ENCODE data around the gene LUZP2. TPM values are rescaled to one million over a fixed set of nuclear protein-coding genes. Genes with fewer than 3 reads are reported as not detected.

Gene LUZP2
- total and polyA plus RNA-seq, 4 donors = 0.04 to 8.8 (median 0.09) TPM; not detected in 1

DNA sequence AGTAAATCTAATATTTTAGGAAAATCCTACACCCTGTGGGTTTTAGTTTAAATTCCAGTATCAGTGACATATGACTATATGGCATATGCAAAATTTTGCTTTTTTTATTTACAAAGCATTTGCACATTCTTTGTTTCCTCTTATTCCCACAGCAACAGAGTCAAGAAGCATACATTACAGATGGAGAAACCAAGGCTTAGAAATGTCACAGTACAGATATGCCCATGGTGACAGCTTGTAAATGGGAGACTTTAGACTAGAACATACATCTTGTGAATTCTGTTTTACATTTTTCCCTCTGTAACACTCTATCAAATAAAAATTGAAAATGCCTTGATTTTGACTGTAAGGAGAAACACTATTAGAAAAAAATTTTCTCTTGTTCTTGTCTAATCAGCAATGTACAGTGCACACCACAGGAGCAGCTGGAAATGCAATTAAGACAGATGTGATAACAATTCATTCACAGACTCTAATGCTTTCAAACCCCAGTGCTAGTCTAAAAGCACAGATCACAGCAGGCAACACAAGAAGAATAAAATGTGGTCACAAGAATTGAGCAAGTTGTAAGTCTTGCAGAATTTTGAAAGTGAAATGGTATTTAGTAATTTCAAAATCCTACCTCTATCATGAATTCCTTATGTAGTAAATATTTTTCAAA is 375.9 kb downstream of the LUZP2 start:
- TF ChIP-seq, protein P1, sequence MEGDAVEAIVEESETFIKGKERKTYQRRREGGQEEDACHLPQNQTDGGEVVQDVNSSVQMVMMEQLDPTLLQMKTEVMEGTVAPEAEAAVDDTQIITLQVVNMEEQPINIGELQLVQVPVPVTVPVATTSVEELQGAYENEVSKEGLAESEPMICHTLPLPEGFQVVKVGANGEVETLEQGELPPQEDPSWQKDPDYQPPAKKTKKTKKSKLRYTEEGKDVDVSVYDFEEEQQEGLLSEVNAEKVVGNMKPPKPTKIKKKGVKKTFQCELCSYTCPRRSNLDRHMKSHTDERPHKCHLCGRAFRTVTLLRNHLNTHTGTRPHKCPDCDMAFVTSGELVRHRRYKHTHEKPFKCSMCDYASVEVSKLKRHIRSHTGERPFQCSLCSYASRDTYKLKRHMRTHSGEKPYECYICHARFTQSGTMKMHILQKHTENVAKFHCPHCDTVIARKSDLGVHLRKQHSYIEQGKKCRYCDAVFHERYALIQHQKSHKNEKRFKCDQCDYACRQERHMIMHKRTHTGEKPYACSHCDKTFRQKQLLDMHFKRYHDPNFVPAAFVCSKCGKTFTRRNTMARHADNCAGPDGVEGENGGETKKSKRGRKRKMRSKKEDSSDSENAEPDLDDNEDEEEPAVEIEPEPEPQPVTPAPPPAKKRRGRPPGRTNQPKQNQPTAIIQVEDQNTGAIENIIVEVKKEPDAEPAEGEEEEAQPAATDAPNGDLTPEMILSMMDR (IDR thresholded peaks at IDR 0.05; ENCODE audit: control extremely low read depth, extremely low read depth) = no peak

DNA sequence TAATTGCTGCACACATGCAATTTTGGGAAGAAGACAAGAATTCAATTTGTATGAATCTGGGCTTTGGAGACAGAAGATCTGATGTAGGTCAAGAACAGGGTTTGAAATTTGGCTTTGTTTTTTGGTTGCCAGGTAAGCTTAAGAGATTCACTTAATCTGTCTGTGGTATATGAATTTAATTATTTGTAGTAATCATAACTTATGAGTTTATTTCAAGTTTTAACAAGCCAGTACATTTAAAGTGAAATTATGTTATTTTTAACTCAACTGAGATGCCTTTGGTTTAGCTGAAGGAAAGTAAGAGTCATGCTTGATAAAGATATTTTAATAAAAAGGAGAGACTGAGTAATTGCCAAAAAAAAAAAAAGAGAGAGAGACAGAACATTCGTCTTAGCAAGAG is 384.1 kb downstream of the LUZP2 start:
- H3K4me3 ChIP-seq = no peak overlapping the region
- no peak for DNase-seq
- no peaks in the 10 kb centered on the region for H3K4me1 ChIP-seq (ENCODE audit: control insufficient read depth in 5 of 5, insufficient read depth in 5 of 5, low read length in 5 of 5)
- no peak for ATAC-seq (ENCODE audit: insufficient read depth, low FRiP score)
- no peak overlapping the region for H3K27ac ChIP-seq (ENCODE audit: low read depth in 1 of 2, low read length in 1 of 2)
- WGBS, 2 donors = 49 to 54% methylated on average over 1 of the region's 1 CpG
- H3K36me3 ChIP-seq (ENCODE audit: control insufficient read depth in 4 of 4, insufficient read depth in 4 of 4, low read length in 4 of 4) = no peaks in the 10 kb centered on the region
- no peak overlapping the region for H3K9ac ChIP-seq (ENCODE audit: insufficient read depth in 1 of 2, low read length in 2 of 2)
- H3K27me3 ChIP-seq (ENCODE audit: control insufficient read depth in 3 of 3, insufficient read depth in 3 of 3, low read length in 2 of 3) = peaks cover 0 to 2% (median 0%) of the 10 kb centered on the region in 3 donors
- TF ChIP-seq, protein P1 (IDR thresholded peaks at IDR 0.05; ENCODE audit: control extremely low read depth, extremely low read depth) = no peak
- H3K9me3 ChIP-seq (ENCODE audit: control insufficient read depth in 4 of 4, insufficient read depth in 3 of 4, low read length in 3 of 4) = no peaks in the 10 kb centered on the region

More for the DNA sequence above, 375.9 kb downstream of the LUZP2 start:
- Histone ChIP-seq H3K9ac (ENCODE audit: insufficient read depth in 1 of 2, low read length in 2 of 2) (no peak overlapping the region), H3K27me3 (ENCODE audit: control insufficient read depth in 3 of 3, insufficient read depth in 3 of 3, low read length in 2 of 3) (no peaks in the 10 kb centered on the region), H3K4me1 (ENCODE audit: control insufficient read depth in 5 of 5, insufficient read depth in 5 of 5, low read length in 5 of 5) (peaks cover 0 to 4% (median 0%) of the 10 kb centered on the region in 5 donors), H3K36me3 (ENCODE audit: control insufficient read depth in 4 of 4, insufficient read depth in 4 of 4, low read length in 4 of 4) (no peaks in the 10 kb centered on the region), H3K27ac (ENCODE audit: low read depth in 1 of 2, low read length in 1 of 2) (no peak overlapping the region), H3K4me3 (no peak overlapping the region), H3K9me3 (ENCODE audit: control insufficient read depth in 4 of 4, insufficient read depth in 3 of 4, low read length in 3 of 4) (no peaks in the 10 kb centered on the region)
- DNase-seq (peak; percentile 33 to 87 (median 82)), ATAC-seq (ENCODE audit: insufficient read depth, low FRiP score) (no peak)

- no peaks in the 10 kb centered on the region for H3K4me1 ChIP-seq (ENCODE audit: control insufficient read depth in 5 of 5, insufficient read depth in 5 of 5, low read length in 5 of 5)
- DNase-seq = no peak
- no peaks in the 10 kb centered on the region for H3K27me3 ChIP-seq (ENCODE audit: control insufficient read depth in 3 of 3, insufficient read depth in 3 of 3, low read length in 2 of 3)
- ATAC-seq (ENCODE audit: insufficient read depth, low FRiP score) = no peak
- no peak overlapping the region for H3K4me3 ChIP-seq
- H3K9ac ChIP-seq (ENCODE audit: insufficient read depth in 1 of 2, low read length in 2 of 2) = no peak overlapping the region
- H3K27ac ChIP-seq (ENCODE audit: low read depth in 1 of 2, low read length in 1 of 2) = no peak overlapping the region
- WGBS, 2 donors = 64 to 84% methylated on average over 4 of the region's 4 CpGs
- no peaks in the 10 kb centered on the region for H3K9me3 ChIP-seq (ENCODE audit: control insufficient read depth in 4 of 4, insufficient read depth in 3 of 4, low read length in 3 of 4)
- TF ChIP-seq, protein P1 (IDR thresholded peaks at IDR 0.05; ENCODE audit: control extremely low read depth, extremely low read depth) = no peak
- no peaks in the 10 kb centered on the region for H3K36me3 ChIP-seq (ENCODE audit: control insufficient read depth in 4 of 4, insufficient read depth in 4 of 4, low read length in 4 of 4)
Observed at GRCh38 chr11:24885580-24886173, 388.8 kb downstream of the LUZP2 start.
